Stimulated activated CD4-positive, alpha-beta T cell treated with anti-CD3 and anti-CD28 coated beads, Interleukin-1b, Interleukin-23, amount 100 ng/mL, for 24 hours (primary cell): ENCODE measurements around the gene C5orf24.

Source experiments
- DNase-seq, 4 experiments: peaks; one replicate each; pipeline ENCODE4 v3.0.0-alpha.2; 2020; ENCODE audit warnings: low read depth in 4 of 4, low spot score in 1 of 4

Gene C5orf24

DNA sequence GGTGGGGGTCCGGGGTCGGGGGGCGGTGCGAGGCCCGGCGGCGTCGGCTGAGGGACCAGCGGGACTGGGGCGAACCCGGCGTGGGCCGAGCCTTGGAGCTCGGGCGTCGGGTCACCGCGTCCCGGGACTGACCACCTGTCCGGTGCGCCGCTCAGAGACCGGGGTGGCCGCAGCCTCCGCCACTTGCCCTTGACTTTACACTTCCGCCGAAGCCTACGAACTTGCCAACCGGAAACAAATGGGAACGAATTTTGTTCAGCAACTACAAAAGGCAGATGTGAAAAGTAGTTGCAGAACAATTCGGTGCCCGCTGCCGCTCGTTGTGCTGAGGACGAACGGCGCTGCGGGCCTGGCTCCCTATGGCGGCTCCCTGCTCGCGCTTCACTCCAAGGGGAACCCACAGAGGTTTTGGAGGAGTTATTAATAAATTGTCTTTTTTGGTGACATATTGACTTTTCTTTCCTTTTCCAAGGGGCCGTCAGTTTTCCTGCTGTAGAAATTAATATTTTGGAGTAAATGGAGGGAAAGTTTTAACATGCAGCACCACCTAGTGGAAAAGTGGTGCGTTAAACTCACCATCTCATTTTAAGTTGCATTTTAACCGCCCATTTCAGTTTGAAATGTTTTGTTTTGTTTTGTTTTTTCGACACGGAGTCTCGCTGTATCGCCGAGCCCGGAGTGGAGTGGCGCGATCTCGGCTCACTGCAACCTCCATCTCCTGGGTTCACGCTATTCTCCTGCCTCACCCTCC lies 59.7 kb downstream of the C5orf24 start:
- peak in 3 of 4 experiments; percentile 38 to 44 (median 43) for DNase-seq

DNA sequence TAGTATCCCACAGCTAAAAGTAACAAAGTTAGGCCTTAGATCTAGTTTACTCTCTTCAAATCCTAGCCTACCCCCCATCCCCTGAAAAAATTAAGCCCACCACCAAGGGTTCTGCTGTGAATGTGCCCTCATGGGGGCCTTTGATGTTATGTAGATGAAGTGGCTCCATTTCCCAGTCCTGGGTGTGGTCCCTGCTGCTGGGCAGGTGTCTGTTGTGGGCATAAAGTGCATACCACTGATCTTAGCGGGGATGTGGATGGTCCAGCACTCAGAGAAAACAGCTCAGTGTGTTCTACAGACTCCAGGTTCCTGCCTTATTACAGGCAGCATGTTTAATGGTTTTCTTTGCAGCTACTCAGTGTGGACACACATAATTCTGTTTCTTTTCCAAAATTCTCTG lies 61.0 kb downstream of the C5orf24 start:
- no peak for DNase-seq
